NCI-H2196 (cell line): ENCODE measurements around the gene CYP2C9.
"Not testable (repeated sequence)": the region's sequence is repeated elsewhere in the genome, so short reads cannot be mapped to it uniquely, and the experiment has no call there.

Source experiments
- DNase-seq: peaks from one replicate; lab custom pipeline; 2025; ENCODE audit not compliant: unreplicated experiment; lab: John Stamatoyannopoulos, UW

CYP2C9 gene

GRCh38 chr10:94938383-94938782 lies at the start of gene CYP2C9:
Gene CYP2C9, plus strand, starts transcription at chr10:94938658. Its CDS starts 25 bp downstream, at chr10:94938683.
- no peak for DNase-seq

GRCh38 chr10:94889123-94889522 lies 49.3 kb upstream of the CYP2C9 start:
- DNase-seq: no peak

GRCh38 chr10:94890264-94891022 lies 48.0 kb upstream of the CYP2C9 start:
- DNase-seq: no peak

- not testable (repeated sequence) for DNase-seq
These were observed 40.0 kb upstream of the CYP2C9 start for GRCh38 chr10:94898414-94898813.

GRCh38 chr10:94902080-94902479 lies 36.4 kb upstream of the CYP2C9 start:
- no peak for DNase-seq

GRCh38 chr10:94902570-94902969 lies 35.9 kb upstream of the CYP2C9 start:
- no peak for DNase-seq

- DNase-seq: not testable (repeated sequence)
These were observed 33.8 kb upstream of the CYP2C9 start for GRCh38 chr10:94904506-94905148.

GRCh38 chr10:94916423-94916822 lies 22.0 kb upstream of the CYP2C9 start:
- DNase-seq: no peak

GRCh38 chr10:94936721-94937120 lies 1.7 kb upstream of the CYP2C9 start:
- no peak for DNase-seq

- DNase-seq: not testable (repeated sequence)
These were observed 5.1 kb downstream of the CYP2C9 start for GRCh38 chr10:94943432-94944103.

- not testable (repeated sequence) for DNase-seq
These were observed 7.7 kb downstream of the CYP2C9 start for GRCh38 chr10:94946181-94946580.

- peak; percentile 0 for DNase-seq
These were observed 25.4 kb downstream of the CYP2C9 start for GRCh38 chr10:94963901-94964300.

- no peak for DNase-seq
These were observed 45.1 kb downstream of the CYP2C9 start for GRCh38 chr10:94983555-94983954.

GRCh38 chr10:94989192-94989591 lies 50.7 kb downstream of the CYP2C9 start:
- DNase-seq: no peak

- DNase-seq: no peak
These were observed 52.9 kb downstream of the CYP2C9 start for GRCh38 chr10:94991243-94991888.

GRCh38 chr10:94992811-94993210 lies 54.4 kb downstream of the CYP2C9 start:
- no peak for DNase-seq

- DNase-seq: no peak
These were observed 59.3 kb downstream of the CYP2C9 start for GRCh38 chr10:94997741-94998174.

GRCh38 chr10:95026461-95026860 lies 88.0 kb downstream of the CYP2C9 start:
- no peak for DNase-seq

GRCh38 chr10:95031656-95032055 lies 93.2 kb downstream of the CYP2C9 start:
- no peak for DNase-seq

- no peak for DNase-seq
These were observed 95.9 kb downstream of the CYP2C9 start for GRCh38 chr10:95034401-95034800.
